Activated CD8-positive, alpha-beta memory T cell treated with anti-CD3 and anti-CD28 coated beads, Interleukin-2, amount 50 U/mL, for 24 hours (primary cell): ENCODE data around the gene ZNF70.

ENCODE experiments used
- DNase-seq: peaks from one replicate; pipeline ENCODE4 v3.0.0-alpha.2; 2020; ENCODE audit errors: extremely low read depth

ZNF70 gene

DNA sequence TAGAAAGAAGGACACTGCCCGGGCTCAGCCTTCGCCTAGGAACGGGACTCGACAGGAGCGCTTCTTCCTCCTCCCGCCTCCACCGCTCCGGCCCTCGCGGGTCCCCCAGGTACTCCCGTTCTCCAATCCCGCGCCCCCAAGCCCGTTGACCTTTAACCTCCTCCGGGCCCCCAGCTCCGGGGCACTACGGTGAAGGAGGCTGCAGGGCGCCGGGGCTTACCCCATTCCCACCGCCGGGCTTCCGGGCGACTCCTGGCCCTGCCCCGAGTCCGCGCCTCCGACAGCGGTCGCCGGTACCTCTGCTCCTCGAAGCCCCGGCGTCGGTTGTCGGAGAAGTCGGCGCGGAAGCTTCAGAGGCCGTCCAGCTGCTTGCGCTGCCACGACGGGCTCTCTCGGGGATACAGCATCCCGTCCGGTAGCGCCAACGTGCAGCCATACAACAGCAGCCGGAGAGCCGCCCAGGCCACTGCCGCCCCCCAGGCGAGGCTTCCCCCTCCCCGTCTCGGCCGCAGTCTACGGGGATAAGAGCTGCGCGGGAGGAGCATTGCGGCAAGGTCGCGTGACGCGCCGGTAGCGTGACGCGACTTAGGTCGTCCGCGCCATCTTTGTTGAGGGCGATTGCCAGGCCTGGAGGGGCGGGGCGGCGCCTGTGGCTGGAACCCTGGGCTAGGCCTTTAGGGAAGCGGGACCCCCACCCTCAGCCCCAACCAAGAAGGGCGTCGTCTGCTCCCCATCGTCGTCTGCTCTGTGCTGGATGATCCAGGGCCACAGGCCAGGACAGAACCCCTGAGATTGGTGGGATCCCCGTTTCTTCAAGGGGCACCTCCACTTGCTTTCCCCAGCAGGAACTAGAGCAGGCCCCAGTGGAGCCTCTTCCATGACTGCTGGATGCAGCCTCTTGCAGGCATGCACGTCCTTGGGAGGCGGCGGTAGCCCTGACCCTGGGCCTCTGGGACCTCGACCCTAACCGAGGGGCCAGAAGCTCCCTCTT lies 33.8 kb downstream of the ZNF70 start:
- DNase-seq: peak; percentile 40

DNA sequence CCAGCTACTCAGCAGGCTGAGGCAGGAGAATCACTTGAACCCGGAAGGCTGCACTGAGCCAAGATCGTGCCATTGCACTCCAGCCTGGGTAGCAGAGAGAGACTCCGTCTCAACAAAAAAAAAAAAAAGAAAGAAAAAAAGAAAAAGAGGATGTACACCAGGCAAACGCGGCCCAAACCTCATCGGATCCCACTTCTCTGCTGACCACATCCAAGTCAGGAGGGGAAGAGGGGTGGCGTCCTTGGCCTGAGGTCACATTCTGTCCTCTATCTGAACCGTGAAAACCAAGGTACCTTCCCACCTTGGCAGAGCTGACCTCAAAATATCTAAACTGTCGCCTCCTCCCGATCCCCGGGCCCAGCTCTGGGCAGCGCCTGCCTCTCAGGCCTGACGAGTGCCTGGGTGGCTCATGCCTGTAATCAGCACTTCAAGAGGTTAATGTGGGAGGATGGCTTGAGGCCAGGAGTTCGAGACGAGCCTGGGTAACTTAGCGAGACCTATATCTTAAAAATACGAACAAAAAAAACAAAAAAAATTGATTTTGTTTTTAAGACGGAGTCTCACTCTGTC lies 35.0 kb downstream of the ZNF70 start:
- DNase-seq: no peak

DNA sequence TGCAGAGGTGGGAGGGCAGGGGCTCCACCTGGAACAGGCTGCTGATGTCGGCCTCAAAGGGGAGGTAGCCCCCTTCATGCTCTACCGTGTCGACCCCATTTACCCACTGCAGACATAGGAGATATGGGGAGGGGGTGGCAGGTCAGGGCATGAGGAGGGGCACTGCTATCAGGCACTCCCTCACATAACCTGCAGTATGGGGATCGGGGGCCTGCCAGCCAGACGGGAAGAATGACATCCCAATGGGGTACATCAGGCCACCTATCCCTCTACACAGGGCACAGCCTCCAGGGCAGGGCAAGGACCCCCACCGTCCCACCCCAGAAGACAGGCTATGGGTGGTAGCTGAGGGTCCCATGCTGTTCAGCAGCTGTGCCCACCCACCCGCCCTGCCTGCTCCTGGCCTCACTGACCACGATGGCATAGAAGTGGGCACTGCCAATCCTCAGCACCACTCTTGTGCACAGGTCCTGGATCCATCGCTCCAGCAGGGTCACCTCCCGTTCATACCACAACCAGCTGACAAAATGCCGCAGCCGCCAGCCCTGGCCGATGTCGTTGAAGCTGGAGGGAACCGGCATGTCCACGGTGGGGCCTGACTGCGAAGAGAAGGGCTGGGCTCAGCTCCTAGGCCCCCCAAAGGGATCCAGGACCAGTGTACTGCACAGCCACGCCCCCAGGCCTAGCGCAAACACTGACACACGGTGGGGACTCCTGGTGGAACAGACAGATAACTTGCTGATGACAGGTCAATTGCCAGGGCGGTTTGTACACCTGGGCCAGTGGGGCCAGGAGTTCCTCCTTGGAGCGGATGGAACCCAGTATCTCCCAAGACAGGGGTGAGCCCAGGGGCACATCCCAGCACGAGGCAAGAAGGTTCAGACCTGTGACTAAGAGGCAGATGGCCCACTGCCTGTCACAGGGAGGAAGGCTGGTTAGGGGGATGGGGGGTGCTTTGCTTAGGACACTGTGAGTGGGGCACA lies 36.0 kb downstream of the ZNF70 start:
- no peak for DNase-seq

DNA sequence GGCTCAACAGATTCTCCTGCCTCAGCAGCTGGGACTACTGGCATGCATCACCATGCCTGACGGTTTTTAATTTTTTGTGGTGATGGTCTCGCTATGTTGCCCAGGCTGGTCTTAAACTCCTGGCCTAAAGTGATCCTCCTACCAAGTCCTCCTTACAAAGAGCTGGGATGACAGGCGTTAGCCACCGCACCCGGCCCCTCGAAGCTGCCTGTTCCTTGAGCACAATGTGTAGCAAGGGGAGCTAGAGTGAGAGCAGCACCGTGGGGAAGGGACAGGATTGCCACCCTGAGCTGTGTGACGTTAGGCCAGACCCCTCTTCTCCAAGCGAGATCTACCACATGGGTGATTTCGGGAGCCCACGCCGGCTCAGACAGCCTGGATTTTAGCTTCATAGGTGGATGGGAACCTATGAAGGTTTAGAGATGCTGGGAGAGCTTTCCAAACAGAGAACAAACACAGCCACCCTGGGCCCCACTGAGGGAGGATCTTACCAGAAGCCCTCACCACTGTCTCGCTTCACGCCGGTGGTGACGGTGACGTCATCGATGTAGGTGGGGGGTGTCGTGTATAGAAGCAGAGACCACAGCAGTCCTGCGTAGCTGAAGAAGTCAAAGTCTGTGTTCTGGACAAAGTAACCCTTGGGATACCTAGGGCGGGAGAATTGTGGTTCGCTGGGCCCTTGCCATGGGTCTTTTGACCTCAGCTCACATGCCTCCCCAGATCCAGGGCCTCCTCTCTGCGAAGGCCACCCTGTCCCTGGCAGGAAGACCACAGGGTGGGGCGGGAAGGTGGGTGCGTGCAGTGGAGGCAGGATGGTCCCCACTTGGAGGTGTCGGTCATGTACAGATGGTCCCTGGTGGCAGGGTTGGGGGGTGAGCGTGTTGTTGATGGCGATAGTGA lies 37.0 kb downstream of the ZNF70 start:
- no peak for DNase-seq

DNA sequence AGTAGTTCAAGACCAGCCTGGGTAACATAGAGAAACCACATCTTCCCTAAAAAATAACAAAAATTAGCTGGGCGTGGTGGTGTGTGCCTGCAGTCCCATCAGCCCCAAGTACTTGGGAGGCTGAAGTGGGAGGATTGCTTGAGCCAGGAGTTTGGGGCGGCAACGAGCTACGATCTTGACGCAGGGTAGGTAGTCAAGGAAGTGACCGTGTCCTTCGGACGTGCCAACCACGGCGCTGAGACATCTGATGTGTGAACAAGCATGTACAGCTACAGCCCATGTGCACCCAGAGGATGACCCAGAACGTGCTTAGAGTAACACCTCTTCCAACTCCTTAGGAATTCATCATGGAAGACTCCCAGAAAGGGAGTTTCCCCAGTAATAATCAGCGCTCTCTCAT lies 38.7 kb downstream of the ZNF70 start:
- DNase-seq: no peak

DNA sequence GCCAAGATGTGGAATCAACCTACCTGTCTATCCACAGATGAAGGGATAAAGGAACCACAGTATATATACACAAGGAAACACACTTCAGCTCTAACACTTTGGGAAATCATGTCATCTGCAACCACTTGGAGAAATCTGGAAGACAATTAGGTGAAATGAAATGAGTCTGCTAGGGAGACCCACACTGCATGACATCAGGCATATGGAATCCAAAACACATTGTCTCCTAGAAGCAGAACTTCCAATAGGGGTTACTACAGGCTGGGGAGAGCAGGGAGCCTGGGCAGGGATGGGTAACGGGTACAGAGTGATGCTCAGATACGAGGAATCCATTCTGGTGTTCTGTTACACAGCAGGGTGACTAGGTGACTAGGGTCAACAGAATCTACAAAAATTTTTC lies 41.8 kb downstream of the ZNF70 start:
- no peak for DNase-seq

DNA sequence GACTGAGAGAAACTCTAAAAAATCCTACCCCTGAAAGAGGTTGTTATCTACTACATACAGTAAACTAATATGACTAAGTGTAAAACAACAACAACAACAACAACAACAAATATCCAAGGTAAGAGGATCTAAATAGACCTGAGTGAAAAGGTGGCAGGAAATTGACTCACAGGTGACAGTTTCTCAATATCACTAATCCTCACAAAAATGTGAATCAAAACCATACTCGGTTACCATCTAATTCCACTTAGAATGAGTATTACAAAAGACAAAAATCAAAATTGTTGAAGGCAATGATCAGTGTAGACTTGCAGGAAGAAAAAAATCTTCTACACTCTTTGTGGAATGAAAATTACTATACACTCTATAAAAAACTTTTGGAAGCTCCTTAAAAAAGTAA lies 42.6 kb downstream of the ZNF70 start:
- DNase-seq: no peak

DNA sequence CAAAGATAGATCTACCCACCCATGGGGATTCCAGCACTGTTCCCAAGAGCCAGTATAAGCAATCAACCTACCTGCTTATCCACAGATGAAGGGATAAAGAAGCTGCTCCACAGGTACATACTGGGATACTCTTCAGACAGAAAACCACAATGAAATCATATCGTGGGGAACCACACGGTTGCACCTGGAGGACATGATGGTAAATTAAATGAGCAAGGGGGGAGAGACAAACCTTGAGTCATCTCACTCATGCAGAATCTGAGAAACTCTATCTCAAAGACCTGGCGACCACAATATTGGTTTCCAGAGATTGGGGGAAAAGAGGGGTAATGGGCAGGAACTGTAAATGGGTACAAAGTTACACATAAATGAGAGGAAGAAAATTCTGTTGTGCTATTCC lies 45.6 kb downstream of the ZNF70 start:
- no peak for DNase-seq

DNA sequence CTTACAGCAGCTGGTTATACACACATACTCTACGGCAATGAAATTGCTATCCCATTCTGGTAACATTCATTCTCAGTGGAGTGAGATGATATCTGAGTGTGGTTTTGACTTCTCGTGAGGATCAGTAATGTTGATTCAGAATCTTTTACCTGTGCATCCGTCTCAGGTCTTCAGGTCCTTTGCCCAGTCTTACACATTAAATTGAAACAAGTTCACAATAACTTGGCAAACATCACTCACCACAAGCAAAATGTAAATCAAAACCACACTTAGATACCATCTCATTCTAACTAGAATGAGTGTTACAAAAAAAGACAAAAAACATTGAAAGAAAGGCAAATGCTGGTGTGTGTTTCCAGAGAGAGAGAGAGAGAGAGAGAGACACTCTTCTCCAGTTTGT lies 46.1 kb downstream of the ZNF70 start:
- no peak for DNase-seq

DNA sequence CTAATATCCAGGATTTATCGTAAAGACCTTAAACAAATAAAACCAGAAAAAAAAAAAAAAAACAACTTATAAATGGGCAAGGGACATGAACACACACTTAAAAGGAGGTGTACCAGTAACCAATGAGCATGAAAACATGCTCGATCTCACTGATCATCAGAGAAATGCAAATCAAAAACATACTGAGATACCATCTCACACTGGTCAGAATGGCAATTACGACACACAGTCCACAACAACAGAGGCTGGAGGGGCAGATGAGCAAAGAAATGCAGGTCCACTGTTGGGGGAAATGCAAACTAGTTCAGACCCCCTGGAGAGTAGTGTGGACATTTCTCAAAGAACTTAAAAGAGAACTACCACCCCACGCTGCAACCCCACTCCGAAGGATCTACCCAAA lies 46.9 kb downstream of the ZNF70 start:
- no peak for DNase-seq

DNA sequence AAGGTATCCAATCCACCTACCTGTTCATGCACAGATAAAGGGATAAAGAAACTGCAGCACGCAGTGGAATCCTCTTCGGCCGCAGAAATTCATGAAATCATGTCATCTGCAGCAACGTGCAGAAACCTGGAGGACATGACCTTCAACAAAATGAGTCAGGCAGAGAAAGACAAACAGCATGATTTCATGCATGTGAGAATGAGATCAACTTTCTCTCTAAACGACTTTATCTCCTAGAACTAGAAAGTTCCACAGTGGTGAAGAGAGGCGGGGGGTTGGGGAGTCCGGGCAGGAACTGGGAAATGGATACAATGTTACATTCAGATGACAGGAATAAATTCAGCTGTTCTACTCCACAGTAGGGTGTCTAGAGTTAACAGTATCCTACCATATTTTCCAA lies 50.2 kb downstream of the ZNF70 start:
- no peak for DNase-seq

DNA sequence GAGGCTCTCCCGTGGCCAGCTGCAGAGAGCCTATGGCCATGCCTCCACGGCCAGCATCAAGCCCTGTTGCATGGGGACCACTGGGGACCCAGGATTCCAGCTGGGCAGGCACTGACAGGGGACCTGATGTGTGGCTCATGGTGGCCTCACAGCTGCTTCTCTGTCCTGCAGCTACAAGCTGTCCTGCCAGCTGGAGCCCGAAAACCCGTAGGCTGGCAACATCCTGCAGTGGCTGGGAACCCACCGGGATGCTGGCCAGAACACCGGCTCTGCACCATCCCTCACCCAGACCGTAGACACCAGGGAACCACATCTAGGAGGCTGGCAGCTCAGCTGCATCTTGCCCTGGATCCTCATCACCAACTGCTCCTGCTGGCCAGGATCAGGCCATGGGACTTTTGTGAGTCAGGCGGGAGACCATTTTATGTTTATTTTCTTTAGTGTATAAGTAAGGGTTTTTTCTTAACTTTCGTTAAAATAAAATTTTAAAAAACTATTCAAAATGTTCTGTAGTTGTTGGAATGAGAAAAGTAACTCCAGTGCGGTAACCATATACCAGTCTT lies 52.2 kb downstream of the ZNF70 start:
- no peak for DNase-seq

DNA sequence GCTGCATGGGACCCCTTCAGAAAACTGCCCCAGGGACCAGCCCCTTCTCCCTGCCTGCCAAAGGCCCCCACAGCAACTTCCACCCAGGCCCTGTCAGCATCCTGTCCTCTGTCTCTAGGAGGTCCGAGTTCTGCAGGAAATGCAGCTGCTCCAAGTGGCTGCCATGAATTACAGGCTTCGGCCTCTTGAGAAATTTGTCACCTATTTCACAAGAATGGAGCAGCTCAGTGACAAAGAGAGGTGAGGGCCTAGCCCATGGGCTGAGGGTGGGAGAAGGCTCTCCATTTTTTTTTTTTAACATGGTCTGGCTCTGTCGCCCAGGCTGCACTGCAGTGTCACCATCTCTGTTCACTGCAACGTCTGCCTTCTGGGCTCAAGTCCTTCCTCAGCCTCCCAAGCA lies 52.8 kb downstream of the ZNF70 start:
- no peak for DNase-seq

DNA sequence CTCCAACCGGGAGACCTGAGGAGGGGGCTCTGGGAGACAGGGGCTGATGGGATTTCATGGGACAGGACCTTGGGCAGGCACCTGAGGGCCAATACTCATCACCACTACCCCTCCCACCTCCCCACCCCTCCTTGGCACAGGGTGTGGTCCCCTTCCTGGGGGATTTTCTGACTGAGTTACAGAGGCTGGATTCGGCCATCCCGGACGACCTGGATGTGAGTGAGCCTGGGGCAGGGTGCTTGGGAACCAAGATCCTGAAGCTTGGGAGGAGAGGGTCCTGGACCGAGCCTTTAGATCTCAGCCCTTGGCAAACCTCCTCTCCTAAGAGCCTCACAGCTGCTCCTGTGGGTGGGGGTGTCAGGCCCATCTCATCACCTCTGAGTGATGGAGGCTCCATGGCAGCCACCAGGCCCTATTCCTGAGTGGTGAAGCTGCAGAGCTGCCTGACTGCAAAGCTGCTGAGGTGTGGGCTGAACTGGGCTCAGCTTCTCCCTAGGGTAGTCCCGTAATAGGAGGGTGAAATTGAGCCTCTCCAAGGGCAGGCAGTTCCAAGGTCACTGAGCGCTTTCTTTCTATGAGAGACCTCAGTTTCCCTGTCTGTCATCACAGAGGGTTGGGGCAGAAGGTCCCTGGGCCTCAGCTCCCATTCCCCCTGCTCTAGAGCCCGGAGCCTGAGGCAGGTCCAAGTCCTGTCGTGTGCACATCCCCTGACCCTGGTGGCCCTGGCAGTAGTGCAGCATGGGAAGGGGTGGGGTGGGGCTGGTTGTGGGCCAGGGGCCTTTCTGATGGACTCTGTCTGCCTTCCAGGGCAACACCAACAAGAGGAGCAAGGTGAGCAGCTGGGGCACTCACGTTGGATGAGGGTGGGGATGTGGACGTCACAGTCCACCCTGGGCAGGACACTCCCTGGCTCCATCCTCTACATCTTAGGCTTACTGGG lies 53.6 kb downstream of the ZNF70 start:
- no peak for DNase-seq

DNA sequence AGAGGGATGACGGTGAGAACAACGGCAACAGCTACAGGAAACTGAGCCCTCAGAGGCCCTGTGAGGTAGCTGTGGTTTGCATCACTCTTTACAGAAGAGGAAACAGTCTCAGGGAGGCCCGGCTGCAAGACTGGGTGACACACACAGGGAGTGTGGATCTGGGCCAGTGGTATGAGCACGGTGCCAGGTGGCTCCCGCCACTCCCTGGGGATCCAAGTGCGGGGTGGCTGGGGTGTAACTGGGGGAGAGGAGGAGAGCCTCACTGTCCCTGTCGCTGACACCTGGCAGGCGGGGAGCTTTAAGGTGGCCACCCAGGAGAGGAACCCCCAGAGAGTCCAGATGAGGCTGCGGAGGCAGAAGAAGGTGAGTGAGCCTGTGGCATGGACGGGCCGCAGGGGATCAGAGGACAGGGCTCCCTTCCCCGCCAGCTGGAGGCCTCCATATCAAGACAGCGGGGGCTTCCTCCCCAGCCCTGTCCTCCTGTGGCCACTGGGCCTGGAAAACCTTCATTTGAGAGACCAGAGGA lies 54.5 kb downstream of the ZNF70 start:
- DNase-seq: peak; percentile 45

DNA sequence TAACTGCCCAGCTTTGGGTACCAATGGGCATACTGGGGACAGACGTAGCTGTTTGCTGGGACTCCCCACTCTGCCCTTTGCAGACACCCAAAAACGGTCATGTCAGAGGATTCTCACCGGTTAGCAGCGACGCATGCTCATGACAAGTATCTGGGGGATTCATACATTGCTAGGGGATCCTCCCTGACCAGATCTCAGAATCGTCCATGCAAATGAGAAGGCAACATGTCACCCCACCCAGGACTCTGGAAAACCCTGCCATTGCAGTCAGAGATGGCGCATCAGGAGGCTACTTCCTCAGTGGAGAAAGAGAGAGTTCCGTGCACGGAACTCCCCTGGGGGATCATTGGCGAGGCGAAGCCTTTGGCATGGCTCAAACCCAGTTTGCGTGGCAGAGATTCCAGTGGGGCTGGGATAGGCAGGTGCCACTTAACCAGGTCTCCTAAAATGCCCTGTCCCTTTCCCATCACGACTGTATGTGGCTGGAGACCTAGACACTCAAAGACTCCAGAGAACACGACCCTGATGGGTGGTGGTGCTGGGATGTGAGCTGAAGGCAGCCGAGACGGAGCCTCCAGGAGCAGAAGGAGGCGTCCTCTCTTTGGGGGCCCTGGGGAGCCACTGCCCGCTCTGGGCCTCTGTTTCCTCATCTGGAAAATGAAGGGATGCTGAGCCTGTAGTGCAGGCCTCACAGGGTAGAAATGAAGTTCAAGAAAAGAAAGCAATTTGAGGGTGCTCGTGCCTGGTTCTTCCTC lies 55.2 kb downstream of the ZNF70 start:
- DNase-seq: no peak

DNA sequence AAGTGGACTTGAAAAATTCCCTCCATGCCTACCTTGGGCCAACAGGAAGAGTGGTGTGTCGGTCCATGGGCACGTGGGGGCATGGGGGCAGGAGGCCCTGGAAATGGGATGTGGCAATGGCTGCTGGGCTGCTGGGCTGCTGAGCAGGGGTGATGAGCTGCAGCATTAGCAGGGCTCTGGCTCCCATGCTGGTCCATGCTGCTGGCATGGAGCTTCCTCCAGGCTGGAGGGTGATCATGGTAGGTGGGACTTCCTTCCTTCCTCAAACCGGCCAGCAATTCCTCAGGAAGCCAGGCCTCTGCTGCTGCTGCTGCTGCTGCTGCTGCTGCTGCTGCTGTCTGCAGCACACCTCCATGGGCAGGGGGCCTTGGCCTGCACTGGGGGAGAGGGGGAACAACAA lies 55.8 kb downstream of the ZNF70 start:
- DNase-seq: no peak

DNA sequence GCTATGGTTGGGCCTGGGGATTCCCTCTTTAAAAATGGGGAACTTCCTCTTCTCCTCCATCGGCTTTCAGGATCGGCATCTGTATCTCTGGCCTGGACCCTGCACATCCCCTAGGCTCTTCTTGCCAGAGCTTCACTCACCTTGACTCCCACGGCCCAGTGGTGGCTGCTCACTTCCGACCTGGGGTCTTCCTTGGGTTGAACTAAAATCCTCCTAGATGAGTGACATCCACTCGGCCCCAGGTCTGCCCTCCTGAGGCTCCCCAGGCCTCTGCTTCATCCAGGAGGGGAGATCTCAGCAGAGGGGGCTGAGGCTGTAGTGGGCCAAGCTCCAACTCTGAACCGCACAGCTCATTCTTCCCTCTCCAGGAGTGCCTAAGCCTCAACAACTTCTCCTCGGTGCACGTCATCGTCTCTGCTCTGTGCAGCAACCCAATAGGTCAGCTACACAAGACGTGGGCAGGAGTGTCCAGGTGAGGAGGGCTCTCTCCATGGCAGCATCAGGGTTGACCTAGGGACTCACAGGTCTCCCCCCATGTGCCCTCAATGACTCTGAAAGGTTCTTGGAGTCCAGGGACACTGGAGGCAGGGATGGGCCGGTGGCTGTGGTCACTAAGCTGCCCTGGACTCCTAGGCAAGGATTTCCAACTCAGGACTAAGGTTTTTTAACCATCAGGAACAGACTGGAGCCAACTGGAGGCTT lies 56.8 kb downstream of the ZNF70 start:
- no peak for DNase-seq
